Stimulated activated CD8-positive, alpha-beta memory T cell treated with anti-CD3 and anti-CD28 coated beads, Interleukin-4, amount 100 ng/mL, for 24 hours (primary cell): ENCODE measurements around the gene FBXL16.
"Not testable (repeated sequence)": the region's sequence is repeated elsewhere in the genome, so short reads cannot be mapped to it uniquely, and the experiment has no call there.

Experiments used
- DNase-seq: peaks from one replicate; pipeline ENCODE4 v3.0.0-alpha.2; 2020; ENCODE audit warnings: low read depth

The FBXL16 gene

GRCh38 chr16:709566-710499 lies 4.2 kb upstream of the FBXL16 start:
- no peak for DNase-seq

- no peak for DNase-seq
These were observed 3.4 kb upstream of the FBXL16 start for GRCh38 chr16:708959-709358.

GRCh38 chr16:708019-708418 lies 2.4 kb upstream of the FBXL16 start:
- no peak for DNase-seq

DNA sequence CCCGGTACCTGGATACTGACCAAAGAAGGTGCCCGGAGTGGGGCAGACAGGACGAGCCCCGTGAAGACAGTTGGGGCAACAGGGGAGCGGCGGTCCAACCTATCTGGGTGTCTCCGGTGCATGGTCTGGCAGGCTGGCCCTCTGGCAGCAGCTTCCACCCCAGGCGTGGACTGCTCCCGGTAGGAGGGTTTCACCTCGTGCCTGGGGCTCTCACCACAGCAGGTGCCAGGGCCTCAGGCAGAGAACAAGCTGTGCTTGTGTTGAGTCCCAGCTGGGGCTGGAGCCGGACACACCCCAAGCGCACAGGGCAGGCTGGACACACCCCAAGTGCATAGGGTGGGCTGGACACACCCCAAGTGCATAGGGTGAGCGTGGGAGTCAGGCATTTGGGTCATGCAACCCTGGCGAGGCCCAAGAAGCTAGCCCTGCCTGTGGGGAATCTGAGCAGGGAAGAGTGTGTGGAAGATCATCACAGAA lies 1.5 kb upstream of the FBXL16 start:
- no peak for DNase-seq

- no peak for DNase-seq
These were observed 824 bp upstream of the FBXL16 start for GRCh38 chr16:706189-707061.

- no peak for DNase-seq
These were observed 835 bp downstream of the FBXL16 start for GRCh38 chr16:704552-705380.

GRCh38 chr16:704047-704446 lies 1.6 kb downstream of the FBXL16 start:
- no peak for DNase-seq

GRCh38 chr16:703406-703805 lies 2.2 kb downstream of the FBXL16 start:
- no peak for DNase-seq

DNA sequence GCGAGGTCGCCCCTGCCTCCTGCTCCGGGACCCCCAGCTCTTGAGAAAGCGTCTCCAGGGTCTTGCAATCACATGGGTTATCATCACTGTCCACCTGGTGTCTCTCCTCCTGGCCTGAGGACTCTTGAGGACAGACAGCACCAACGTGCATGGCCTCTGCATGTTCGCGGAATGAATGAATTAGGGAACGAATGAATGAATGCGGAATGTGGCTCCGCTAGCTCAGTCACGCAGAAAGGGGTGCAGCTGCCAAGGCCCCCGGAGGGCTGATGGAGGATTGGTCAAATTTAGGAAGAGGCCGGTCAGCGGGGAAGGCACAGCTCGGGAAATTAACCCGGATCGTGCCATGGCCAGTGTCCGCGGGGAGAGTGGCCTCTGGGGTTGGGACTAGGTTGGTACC lies 3.3 kb downstream of the FBXL16 start:
- DNase-seq, result no peak

DNA sequence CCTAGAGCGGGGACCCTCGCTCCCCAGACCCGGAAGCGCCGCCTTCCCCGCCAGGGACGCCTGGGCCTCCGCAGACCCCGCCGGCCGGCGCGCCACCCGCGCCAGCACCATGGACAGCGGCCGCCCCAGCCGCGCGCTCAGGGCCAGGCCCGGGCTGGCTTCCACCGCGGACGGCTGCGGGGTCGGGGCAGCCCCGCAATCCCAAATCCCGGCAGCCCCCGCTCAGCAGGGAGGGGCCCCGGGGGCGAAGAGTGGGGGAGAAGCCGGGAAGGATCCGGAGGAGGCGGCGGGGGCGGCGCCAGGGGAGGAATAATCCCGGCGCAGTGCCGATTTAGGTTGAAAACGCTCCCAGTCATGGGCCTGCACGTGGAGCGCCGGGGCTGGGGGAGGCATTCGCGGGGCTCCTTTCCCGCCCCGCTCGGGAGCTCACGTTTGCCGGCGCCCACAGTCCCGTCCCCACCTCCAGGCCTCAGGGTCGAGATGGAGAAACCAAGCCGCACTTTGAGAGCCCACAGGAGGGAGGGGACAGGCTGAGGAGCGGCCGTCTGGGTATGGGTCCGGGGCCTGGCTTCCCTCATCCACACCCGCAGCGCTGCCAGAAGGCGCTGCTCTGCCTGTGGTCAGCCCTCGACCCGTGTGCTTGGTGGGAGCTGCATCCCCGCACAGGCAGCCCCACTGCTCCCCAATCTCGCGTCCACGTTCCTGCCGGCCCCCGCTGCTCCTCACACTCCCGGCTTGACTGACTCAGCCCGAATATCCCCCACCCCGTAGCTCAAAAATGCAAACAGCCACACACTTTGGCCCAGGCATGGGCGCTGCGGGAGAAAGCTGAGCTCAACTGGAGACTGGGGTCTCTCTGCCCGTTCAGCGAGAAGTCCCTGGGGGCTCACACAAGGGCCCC lies 4.7 kb downstream of the FBXL16 start:
- DNase-seq, result no peak

DNA sequence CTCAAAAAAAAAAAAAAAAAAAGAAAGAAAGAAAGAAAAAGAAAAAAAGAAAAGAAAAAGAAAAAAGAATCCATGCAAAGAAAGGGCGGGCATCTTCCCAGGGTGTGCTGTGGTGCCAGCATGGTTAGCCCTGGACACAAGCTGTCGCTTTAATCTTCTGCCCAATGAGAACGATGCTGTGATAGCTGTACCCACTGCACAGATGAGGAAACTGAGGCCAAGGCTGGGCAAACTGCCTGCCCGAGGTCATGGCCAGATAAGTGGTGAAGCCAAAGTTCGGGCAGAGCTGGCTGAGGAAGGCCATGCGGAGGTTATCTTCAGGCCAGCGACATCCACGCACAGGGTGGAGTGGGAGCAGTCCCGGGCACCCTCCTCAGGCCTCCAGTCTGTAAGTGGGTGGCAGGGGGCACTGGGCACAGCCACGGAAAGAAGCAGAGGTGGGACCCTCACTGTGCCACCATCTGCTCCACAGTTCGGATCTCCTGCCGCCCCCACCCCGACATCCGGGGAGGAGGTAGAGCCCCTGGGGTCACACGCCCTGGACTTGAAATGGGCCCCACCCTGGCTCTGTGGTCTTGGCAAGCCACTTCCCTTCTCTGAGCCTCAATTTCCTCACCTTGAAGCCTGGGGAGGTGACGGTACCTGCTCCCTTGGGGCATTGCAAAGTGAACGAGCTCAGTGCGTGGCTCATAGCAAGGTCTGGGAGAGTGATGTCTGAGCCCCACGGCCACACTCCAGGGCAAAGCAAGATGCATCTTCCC lies 6.5 kb downstream of the FBXL16 start:
- no peak for DNase-seq

- DNase-seq, result peak; percentile 52
These were observed 10.1 kb downstream of the FBXL16 start for GRCh38 chr16:695355-696089.

DNA sequence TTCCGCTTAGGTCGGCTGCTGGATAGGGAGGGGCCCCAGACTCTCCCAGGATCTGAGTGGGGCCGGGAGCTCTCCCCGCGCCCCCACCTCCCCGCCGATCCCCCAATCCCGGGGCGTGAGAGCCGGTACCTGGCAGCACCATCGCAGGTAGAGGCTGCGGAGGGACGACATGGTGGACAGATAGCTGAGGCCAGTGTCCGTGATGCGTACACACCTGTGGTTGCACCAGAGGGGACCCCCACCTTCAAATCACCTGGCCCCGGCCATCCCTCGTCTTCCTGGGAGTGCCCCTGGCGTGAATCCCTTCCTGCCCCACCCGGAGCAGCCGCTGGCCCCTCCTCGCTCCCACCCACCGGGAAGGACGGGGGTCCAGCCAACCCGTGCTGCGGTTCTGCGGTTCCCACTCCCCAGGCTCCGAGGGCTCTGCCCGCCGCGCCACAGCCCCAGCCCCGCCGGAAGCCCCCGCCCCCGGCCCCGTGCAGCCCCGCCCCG lies 10.7 kb downstream of the FBXL16 start:
- no peak for DNase-seq

DNA sequence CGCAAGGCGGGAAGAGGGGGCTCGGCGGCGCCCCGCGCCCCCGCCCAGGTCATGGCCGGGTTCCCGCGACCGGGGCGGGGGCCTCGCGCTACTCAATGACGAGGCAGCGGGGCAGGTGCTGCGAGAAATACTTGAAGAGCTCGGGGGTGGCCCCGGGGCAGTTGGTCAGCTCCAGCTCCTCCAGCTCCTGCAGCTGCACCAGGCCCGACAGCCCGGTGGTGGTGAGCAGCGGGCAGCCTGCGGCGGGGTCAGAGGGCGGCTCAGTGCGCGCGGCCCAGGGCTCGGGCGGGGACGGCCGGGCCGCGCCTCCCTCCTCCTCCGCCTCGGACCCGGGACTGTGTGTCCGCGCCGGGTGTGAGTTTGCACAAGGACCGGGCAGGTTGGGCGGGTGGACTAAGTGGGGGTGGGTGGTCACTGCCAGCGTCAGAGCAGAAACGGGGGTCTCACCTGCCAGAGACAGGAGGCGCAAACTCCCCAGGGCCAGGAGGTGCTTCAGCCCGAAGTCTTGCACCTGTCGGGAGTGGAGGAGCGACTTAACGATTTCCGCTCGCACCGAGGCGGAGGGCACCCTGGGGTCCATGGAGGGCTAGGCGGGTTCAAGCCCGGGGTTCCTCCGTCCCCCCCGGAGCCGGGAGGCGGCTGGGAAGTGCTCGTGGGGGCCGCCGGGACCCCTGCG lies 11.3 kb downstream of the FBXL16 start:
- DNase-seq, result no peak

GRCh38 chr16:693766-694165 lies 11.8 kb downstream of the FBXL16 start:
- no peak for DNase-seq

- no peak for DNase-seq
These were observed 12.2 kb downstream of the FBXL16 start for GRCh38 chr16:693364-693763.

GRCh38 chr16:692356-693108 lies 13.1 kb downstream of the FBXL16 start:
- DNase-seq, result no peak

GRCh38 chr16:691242-691641 lies 14.4 kb downstream of the FBXL16 start:
- DNase-seq, result not testable (repeated sequence)
